Measurements from ENCODE around the gene TTYH3.

TTYH3 gene

GRCh38 chr7:2593036-2593727 is 38.6 kb upstream of the TTYH3 start:
- Histone ChIP-seq H3K4me3 (ENCODE audit: low read length) (no peak overlapping the region), H3K36me3 (ENCODE audit: control insufficient read depth, low read depth, low read length) (no peaks in the 10 kb centered on the region), H3K27me3 (ENCODE audit: control insufficient read depth, insufficient read depth, low read length) (no peaks in the 10 kb centered on the region), H3K4me1 (ENCODE audit: control insufficient read depth, low read depth, low read length) (no peaks in the 10 kb centered on the region), H3K9ac (ENCODE audit: low read length) (no peak overlapping the region), H3K27ac (ENCODE audit: low read length) (no peak overlapping the region), H3K9me3 (ENCODE audit: control insufficient read depth, low read depth, low read length) (no peaks in the 10 kb centered on the region)

DNA sequence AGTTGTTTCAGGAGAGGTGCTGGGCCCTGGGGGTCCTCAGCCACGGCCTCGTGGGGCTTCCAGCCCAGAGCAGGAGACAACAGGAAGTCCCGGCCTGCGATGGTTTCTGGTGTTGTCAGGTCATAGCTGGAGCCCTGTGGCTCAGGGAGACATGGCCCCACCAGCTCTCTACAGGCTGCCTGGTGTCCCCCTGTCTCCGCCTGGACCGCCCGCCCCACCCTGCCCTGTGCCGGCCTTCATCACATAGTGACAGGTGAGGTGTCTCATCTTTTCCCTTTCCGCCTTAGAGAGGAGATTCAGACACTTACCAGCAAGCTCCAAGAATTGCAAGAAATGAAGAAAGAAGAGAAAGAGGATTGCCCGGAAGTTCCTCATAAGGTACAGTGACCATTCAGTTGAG is 37.2 kb upstream of the TTYH3 start:
- Histone ChIP-seq H3K9me3 (ENCODE audit: control insufficient read depth, low read depth, low read length) (no peaks in the 10 kb centered on the region), H3K4me1 (ENCODE audit: control insufficient read depth, low read depth, low read length) (no peaks in the 10 kb centered on the region), H3K36me3 (ENCODE audit: control insufficient read depth, low read depth, low read length) (no peaks in the 10 kb centered on the region), H3K27me3 (ENCODE audit: control insufficient read depth, insufficient read depth, low read length) (no peaks in the 10 kb centered on the region), H3K27ac (ENCODE audit: low read length) (no peak overlapping the region), H3K4me3 (ENCODE audit: low read length) (no peak overlapping the region), H3K9ac (ENCODE audit: low read length) (no peak overlapping the region)

DNA sequence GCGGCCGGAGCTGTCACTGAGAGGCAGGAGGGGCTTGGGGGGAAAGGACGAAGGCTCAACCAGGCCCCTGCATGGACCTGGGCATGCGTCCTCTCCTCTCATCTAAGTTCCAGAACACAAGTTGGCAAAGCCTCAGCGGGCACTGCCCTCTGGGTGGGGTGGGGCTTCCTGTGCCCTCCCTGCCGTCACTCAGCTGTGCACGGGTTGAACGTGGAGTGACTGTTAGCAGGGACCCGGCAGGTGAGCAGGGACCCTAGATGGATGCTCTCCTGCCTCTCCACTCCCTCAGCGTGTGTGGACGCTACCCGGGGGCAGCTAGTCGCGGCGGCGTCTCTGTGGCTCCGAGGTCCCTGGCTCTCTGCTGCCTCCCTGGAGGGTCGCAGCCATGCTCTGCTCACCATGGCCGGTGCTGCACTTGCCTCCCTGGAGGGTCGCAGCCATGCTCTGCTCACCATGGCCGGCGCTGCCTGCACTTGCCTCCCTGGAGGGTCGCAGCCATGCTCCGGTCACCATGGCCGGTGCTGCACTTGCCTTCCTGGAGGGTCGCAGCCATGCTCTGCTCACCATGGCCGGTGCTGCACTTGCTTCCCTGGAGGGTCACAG is 36.4 kb upstream of the TTYH3 start:
- Histone ChIP-seq H3K9me3 (ENCODE audit: control insufficient read depth, low read depth, low read length) (no peaks in the 10 kb centered on the region), H3K27me3 (ENCODE audit: control insufficient read depth, insufficient read depth, low read length) (no peaks in the 10 kb centered on the region), H3K27ac (ENCODE audit: low read length) (no peak overlapping the region), H3K9ac (ENCODE audit: low read length) (no peak overlapping the region), H3K4me3 (ENCODE audit: low read length) (no peak overlapping the region), H3K4me1 (ENCODE audit: control insufficient read depth, low read depth, low read length) (no peaks in the 10 kb centered on the region), H3K36me3 (ENCODE audit: control insufficient read depth, low read depth, low read length) (no peaks in the 10 kb centered on the region)

- Histone ChIP-seq H3K9ac (ENCODE audit: low read length) (no peak overlapping the region), H3K9me3 (ENCODE audit: control insufficient read depth, low read depth, low read length) (no peaks in the 10 kb centered on the region), H3K36me3 (ENCODE audit: control insufficient read depth, low read depth, low read length) (no peaks in the 10 kb centered on the region), H3K27ac (ENCODE audit: low read length) (no peak overlapping the region), H3K4me1 (ENCODE audit: control insufficient read depth, low read depth, low read length) (no peaks in the 10 kb centered on the region), H3K4me3 (ENCODE audit: low read length) (no peak overlapping the region), H3K27me3 (ENCODE audit: control insufficient read depth, insufficient read depth, low read length) (no peaks in the 10 kb centered on the region)
These were observed 35.1 kb upstream of the TTYH3 start for GRCh38 chr7:2596464-2597272.

DNA sequence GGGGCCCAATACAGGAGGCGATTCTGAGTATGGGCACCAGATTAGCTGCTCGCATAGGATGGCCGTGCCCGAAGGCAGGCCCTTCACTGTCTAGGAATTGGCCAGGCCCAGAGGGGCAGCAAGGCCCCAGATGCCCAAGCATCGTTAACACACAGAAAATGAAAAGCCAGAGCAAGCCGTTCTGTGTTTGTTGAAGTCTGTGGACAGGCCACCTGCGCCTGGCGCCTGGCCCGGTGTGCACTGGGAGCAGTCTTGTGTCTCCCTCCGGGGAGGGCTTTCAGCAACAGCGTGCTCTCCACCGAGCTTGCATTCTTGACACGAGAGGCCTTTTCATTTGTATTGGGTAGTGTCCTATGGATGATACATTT is 34.5 kb upstream of the TTYH3 start:
- no peak overlapping the region for H3K9ac ChIP-seq (ENCODE audit: low read length)
- H3K36me3 ChIP-seq (ENCODE audit: control insufficient read depth, low read depth, low read length): no peaks in the 10 kb centered on the region
- H3K27me3 ChIP-seq (ENCODE audit: control insufficient read depth, insufficient read depth, low read length): no peaks in the 10 kb centered on the region
- no peaks in the 10 kb centered on the region for H3K4me1 ChIP-seq (ENCODE audit: control insufficient read depth, low read depth, low read length)
- no peaks in the 10 kb centered on the region for H3K9me3 ChIP-seq (ENCODE audit: control insufficient read depth, low read depth, low read length)
- no peak overlapping the region for H3K27ac ChIP-seq (ENCODE audit: low read length)
- no peak overlapping the region for H3K4me3 ChIP-seq (ENCODE audit: low read length)

DNA sequence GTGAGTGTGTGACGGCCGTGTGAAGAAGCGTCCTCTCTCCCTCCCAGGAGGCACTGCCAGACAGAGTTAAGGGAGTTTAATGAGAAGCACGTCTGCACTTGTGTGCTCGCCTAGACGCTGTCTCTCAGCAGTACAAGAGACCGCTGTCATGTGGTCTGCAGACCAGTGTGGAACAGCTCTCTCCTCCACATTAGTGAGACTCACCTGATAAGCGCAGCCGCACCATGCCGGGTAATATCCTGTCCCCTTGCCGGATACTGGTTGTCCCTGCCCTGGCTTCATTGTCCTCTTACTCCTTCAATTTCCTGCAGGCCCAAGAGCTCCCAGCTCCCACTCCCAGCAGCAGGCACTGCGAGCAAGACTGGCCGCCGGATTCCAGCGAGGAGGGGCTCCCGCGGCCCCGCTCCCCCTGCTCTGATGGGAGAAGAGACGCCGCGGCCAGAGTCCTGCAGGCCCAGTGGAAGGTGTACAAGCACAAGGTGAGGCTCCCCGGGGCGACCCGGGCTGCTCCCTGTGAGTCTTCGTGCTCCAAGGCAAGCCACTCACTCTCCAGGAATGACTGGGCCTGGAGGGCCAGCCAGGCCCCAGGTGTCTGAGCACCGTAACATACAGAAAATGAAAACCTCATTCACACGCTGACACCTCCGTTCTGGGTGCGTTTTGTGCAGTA is 33.5 kb upstream of the TTYH3 start:
- Histone ChIP-seq H3K36me3 (ENCODE audit: control insufficient read depth, low read depth, low read length) (no peaks in the 10 kb centered on the region), H3K27me3 (ENCODE audit: control insufficient read depth, insufficient read depth, low read length) (no peaks in the 10 kb centered on the region), H3K9ac (ENCODE audit: low read length) (no peak overlapping the region), H3K4me1 (ENCODE audit: control insufficient read depth, low read depth, low read length) (no peaks in the 10 kb centered on the region), H3K4me3 (ENCODE audit: low read length) (no peak overlapping the region), H3K27ac (ENCODE audit: low read length) (no peak overlapping the region), H3K9me3 (ENCODE audit: control insufficient read depth, low read depth, low read length) (no peaks in the 10 kb centered on the region)

DNA sequence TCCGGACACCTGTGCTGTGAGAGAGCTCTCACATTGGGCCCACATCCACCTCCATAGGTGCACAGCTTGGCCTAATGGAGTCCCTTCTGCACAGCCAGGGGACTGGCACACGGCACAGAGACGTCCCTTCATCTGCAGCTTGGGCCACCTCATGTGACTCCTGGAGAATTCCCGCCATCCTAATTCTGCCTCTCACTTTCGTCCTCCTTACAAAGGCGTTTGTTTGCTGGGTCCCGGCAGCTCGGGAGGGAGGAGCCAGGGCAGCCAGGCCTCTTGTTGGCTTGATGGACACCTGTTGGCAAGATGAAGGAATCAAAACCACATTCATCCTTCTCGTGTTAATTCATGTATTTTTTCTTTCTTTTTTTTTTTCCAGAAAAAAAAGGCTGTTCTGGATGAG is 30.7 kb upstream of the TTYH3 start:
- H3K27me3 ChIP-seq (ENCODE audit: control insufficient read depth, insufficient read depth, low read length): no peaks in the 10 kb centered on the region
- H3K27ac ChIP-seq (ENCODE audit: low read length): no peak overlapping the region
- no peaks in the 10 kb centered on the region for H3K36me3 ChIP-seq (ENCODE audit: control insufficient read depth, low read depth, low read length)
- H3K9me3 ChIP-seq (ENCODE audit: control insufficient read depth, low read depth, low read length): no peaks in the 10 kb centered on the region
- H3K4me3 ChIP-seq (ENCODE audit: low read length): no peak overlapping the region
- no peak overlapping the region for H3K9ac ChIP-seq (ENCODE audit: low read length)
- no peaks in the 10 kb centered on the region for H3K4me1 ChIP-seq (ENCODE audit: control insufficient read depth, low read depth, low read length)

DNA sequence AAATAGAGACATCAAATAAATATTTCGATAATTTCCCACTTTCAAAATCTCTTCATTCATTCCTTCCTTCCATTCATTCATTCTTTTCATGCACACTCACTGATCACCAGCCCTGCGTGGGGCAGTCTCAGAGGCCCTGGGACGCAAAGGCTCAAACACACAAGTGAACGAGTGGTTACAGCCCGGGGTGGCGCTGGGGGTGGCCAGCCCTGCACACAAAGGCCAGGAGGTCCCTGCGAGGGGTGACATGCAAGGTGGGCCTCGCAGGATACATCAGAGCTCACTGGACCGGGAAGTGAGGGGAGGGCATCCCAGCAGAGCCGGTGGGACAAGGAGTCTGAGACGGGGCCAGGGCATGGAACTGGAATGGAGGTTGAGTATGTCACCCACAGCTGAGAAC is 29.9 kb upstream of the TTYH3 start:
- Histone ChIP-seq H3K9me3 (ENCODE audit: control insufficient read depth, low read depth, low read length) (no peaks in the 10 kb centered on the region), H3K4me1 (ENCODE audit: control insufficient read depth, low read depth, low read length) (no peaks in the 10 kb centered on the region), H3K27ac (ENCODE audit: low read length) (no peak overlapping the region), H3K27me3 (ENCODE audit: control insufficient read depth, insufficient read depth, low read length) (no peaks in the 10 kb centered on the region), H3K4me3 (ENCODE audit: low read length) (no peak overlapping the region), H3K9ac (ENCODE audit: low read length) (no peak overlapping the region), H3K36me3 (ENCODE audit: control insufficient read depth, low read depth, low read length) (no peaks in the 10 kb centered on the region)

GRCh38 chr7:2602406-2603043 is 29.3 kb upstream of the TTYH3 start:
- Histone ChIP-seq H3K9ac (ENCODE audit: low read length) (no peak overlapping the region), H3K4me1 (ENCODE audit: control insufficient read depth, low read depth, low read length) (no peaks in the 10 kb centered on the region), H3K36me3 (ENCODE audit: control insufficient read depth, low read depth, low read length) (no peaks in the 10 kb centered on the region), H3K27me3 (ENCODE audit: control insufficient read depth, insufficient read depth, low read length) (no peaks in the 10 kb centered on the region), H3K4me3 (ENCODE audit: low read length) (no peak overlapping the region), H3K27ac (ENCODE audit: low read length) (no peak overlapping the region), H3K9me3 (ENCODE audit: control insufficient read depth, low read depth, low read length) (no peaks in the 10 kb centered on the region)

DNA sequence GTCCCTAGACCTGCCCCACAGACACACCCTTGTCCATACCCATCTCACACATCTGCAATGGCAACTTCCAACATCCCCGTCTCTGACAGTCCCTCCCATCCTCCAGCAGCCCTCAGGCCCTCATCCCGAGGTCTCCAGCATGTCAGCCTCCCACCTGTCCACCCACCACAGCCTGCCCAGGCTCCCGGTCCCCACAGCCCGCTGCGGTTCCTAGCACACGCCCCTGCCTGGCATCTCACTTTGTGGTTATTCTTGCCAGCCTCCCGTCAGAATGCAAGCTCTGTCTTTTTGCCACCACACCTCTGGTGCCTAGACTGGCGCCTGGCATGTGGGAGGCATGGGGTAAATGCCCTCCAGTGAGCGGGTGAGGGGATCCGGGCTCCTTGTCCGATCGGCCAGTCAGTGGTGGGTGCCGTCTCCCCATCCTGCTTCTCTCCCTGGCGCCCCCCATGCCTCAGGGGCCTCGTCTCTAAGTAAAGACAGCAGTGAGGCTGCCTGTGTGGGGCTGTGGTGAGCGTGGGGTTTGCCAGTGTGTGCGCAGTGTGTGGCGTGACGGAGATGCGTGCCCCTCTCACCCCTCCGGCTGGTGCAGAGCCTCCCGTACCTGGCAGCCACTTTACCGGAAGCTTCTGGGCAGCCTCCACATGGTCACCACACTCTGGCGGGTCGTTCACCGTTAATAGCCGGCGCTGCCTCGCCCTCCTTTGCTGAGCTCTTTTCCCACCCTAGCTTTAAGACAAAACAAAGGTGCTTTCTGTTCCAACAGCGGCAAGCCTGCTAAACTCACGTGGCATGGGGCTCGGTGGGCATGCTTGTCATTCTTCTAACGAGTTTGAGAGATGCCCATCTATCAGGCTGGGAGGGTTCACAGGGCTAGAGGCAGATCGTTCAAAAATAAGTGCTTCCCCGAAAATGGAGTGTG is 28.5 kb upstream of the TTYH3 start:
- Histone ChIP-seq H3K9ac (ENCODE audit: low read length) (no peak overlapping the region), H3K9me3 (ENCODE audit: control insufficient read depth, low read depth, low read length) (no peaks in the 10 kb centered on the region), H3K36me3 (ENCODE audit: control insufficient read depth, low read depth, low read length) (no peaks in the 10 kb centered on the region), H3K27ac (ENCODE audit: low read length) (no peak overlapping the region), H3K27me3 (ENCODE audit: control insufficient read depth, insufficient read depth, low read length) (no peaks in the 10 kb centered on the region), H3K4me1 (ENCODE audit: control insufficient read depth, low read depth, low read length) (no peaks in the 10 kb centered on the region), H3K4me3 (ENCODE audit: low read length) (no peak overlapping the region)
